ENCODE data around the gene CACUL1. TPM values are rescaled to one million over a fixed set of nuclear protein-coding genes. Genes with fewer than 3 reads are reported as not detected.

The CACUL1 gene
- total RNA-seq, 1 experiment from 2014 or later: 38.5 TPM

GRCh38 chr10:118721539-118721876, 33.3 kb downstream of the CACUL1 start:
- H3K79me1 ChIP-seq (ENCODE audit: insufficient read depth, low read depth, low read length, poor library complexity, severe bottlenecking): no peaks in the 10 kb centered on the region
- no peaks in the 10 kb centered on the region for H3K4me1 ChIP-seq (ENCODE audit: insufficient read depth, low read length)
- H3K27ac Mint-ChIP-seq: no peak overlapping the region
- no peak overlapping the region for H4K5ac ChIP-seq (ENCODE audit: insufficient read length, low read depth, low read length)
- no peak overlapping the region for H3K18ac ChIP-seq (ENCODE audit: insufficient read length, low read depth, low read length)
- H2BK20ac ChIP-seq (ENCODE audit: low read depth, low read length, poor library complexity, severe bottlenecking): no peak overlapping the region
- no peaks in the 10 kb centered on the region for H3K27me3 ChIP-seq (ENCODE audit: insufficient read depth, low read length)
- H2AFZ ChIP-seq (ENCODE audit: low read length): no peak overlapping the region
- no peaks in the 10 kb centered on the region for H3K27me3 Mint-ChIP-seq (ENCODE audit: low read depth)
- no peak overlapping the region for H3K56ac ChIP-seq (ENCODE audit: insufficient read length, low read depth, low read length)
- no CpG with 5 or more reads among the region's 3 CpGs for WGBS (ENCODE audit: extremely low coverage, insufficient read length, low lambda C conversion rate)
- no peak overlapping the region for H4K91ac ChIP-seq (ENCODE audit: insufficient read length, low read depth, low read length)
- H3K4me1 Mint-ChIP-seq: no peaks in the 10 kb centered on the region
- no peak overlapping the region for H3K27ac ChIP-seq (ENCODE audit: insufficient read length, low read depth, low read length)
- no peak overlapping the region for H2BK12ac ChIP-seq (ENCODE audit: insufficient read length, low read depth, low read length)
- no peaks in the 10 kb centered on the region for H4K20me1 ChIP-seq (ENCODE audit: control insufficient read depth, insufficient read depth, insufficient read length)
- no peaks in the 10 kb centered on the region for H3K23me2 ChIP-seq (ENCODE audit: insufficient read length, low read depth, low read length, poor library complexity, severe bottlenecking)
- DNase-seq: no peak
- no peak overlapping the region for H3K23ac ChIP-seq (ENCODE audit: insufficient read length, low read depth, low read length)
- no peak overlapping the region for H2BK15ac ChIP-seq (ENCODE audit: low read depth, low read length)
- no peak overlapping the region for H3K4me2 ChIP-seq (ENCODE audit: insufficient read depth, insufficient read length, low read length)
- H3K9me3 Mint-ChIP-seq: no peaks in the 10 kb centered on the region
- H2AK5ac ChIP-seq (ENCODE audit: insufficient read length, low read length): no peak overlapping the region
- H3K36me3 Mint-ChIP-seq (ENCODE audit: insufficient read depth in 1 of 3, low read depth in 3 of 3): peaks cover 0 to 20% (median 19%) of the 10 kb centered on the region in 3 experiments
- no peak overlapping the region for H3K14ac ChIP-seq (ENCODE audit: insufficient read depth, low read length)
- no peak overlapping the region for H2BK5ac ChIP-seq (ENCODE audit: insufficient read length, low read length)
- H3K9ac ChIP-seq (ENCODE audit: extremely low read depth, insufficient read length, low read length): no peak overlapping the region
- H3T11ph ChIP-seq (ENCODE audit: low read length): no peak overlapping the region
- no peak overlapping the region for H3K4ac ChIP-seq (ENCODE audit: low read depth, low read length)
- no peaks in the 10 kb centered on the region for H3K79me2 ChIP-seq (ENCODE audit: insufficient read depth, low read length)
- no peak overlapping the region for H3K4me3 Mint-ChIP-seq
- no peak overlapping the region for H2BK120ac ChIP-seq (ENCODE audit: low read depth, low read length, poor library complexity, severe bottlenecking)
- no peak overlapping the region for H4K8ac ChIP-seq (replicated peaks; ENCODE audit: insufficient read length, low read depth, low read length)
- no peak for TF ChIP-seq CTCF (conservative IDR thresholded peaks at IDR 0.05)
- H3K9me3 ChIP-seq (ENCODE audit: control insufficient read depth, low read depth, low read length): no peaks in the 10 kb centered on the region

Measured in H9 (cell line).